Activated CD4-positive, alpha-beta memory T cell treated with anti-CD3 and anti-CD28 coated beads, Interleukin-2, amount 10 ng/mL, durations not matched to agents 7 days and 5 days (primary cell): ENCODE data around the gene RAB40C. TPM values are rescaled to one million over a fixed set of nuclear protein-coding genes. Genes with fewer than 3 reads are reported as not detected.

Experiments
- CTCF ChIA-PET: fragments of 350-600 bp; sonication (Branson Sonifier 250); formaldehyde crosslinking; loops from one replicate; lab custom pipeline; 2021; ENCODE audit warnings: antibody characterized with exemption, inconsistent platforms; lab: Charles Lee
- POLR2A ChIA-PET: fragments of 350-600 bp; sonication (Branson Sonifier 250); formaldehyde crosslinking; loops from one replicate; lab custom pipeline; 2021; ENCODE audit warnings: antibody characterized with exemption; lab: Charles Lee
- DNase-seq: peaks from one replicate; pipeline ENCODE4 v3.0.0-alpha.2; 2020
- H3K27ac Mint-ChIP-seq: one replicate; pipeline ENCODE4 v1.8.0; 2021; ENCODE audit warnings: mild to moderate bottlenecking, mixed read lengths
- H3K27me3 Mint-ChIP-seq: one replicate; pipeline ENCODE4 v1.8.0; 2021; ENCODE audit warnings: mixed read lengths
- H3K36me3 Mint-ChIP-seq: one replicate; pipeline ENCODE4 v1.8.0; 2021; ENCODE audit warnings: low read depth, mixed read lengths
- H3K4me1 Mint-ChIP-seq: one replicate; pipeline ENCODE4 v1.8.0; 2021; ENCODE audit warnings: mixed read lengths
- H3K4me3 Mint-ChIP-seq: one replicate; pipeline ENCODE4 v1.8.0; 2021; ENCODE audit warnings: mild to moderate bottlenecking, mixed read lengths
- H3K9me3 Mint-ChIP-seq: one replicate; pipeline ENCODE4 v1.8.0; 2021; ENCODE audit warnings: mixed read lengths
- total RNA-seq, 2 experiments: library from RNA; stranded (reverse); gene quantifications; one replicate each; pipeline ENCODE4 v1.2.3, GENCODE V29; 2021

The RAB40C gene
- total RNA-seq, 2 experiments from 2014 or later = 12.2 to 14.2 TPM

- DNase-seq = no peak
- no peaks in the 10 kb centered on the region for H3K36me3 Mint-ChIP-seq
- H3K4me1 Mint-ChIP-seq = peaks cover 4% of the 10 kb centered on the region
- H3K9me3 Mint-ChIP-seq = no peaks in the 10 kb centered on the region
- H3K4me3 Mint-ChIP-seq = no peak overlapping the region
- POLR2A ChIA-PET = interaction anchor here (1.2 kb wide), 1 partner anchor 41 kb away, joined by 3 read pairs; no protein-coding TSS in a partner anchor
- no peaks in the 10 kb centered on the region for H3K27me3 Mint-ChIP-seq
- H3K27ac Mint-ChIP-seq = no peak overlapping the region
- CTCF ChIA-PET = interaction anchor here (1.1 kb wide), 1 partner anchor 9 kb away, joined by 3 read pairs; no protein-coding TSS in a partner anchor
Observed at GRCh38 chr16:609316-609715, 19.4 kb downstream of the RAB40C start.

- H3K4me3 Mint-ChIP-seq = no peak overlapping the region
- H3K27me3 Mint-ChIP-seq = no peaks in the 10 kb centered on the region
- no peak for DNase-seq
- ChIA-PET POLR2A (interaction anchor here (1.2 kb wide), 1 partner anchor 42 kb away, joined by 3 read pairs; no protein-coding TSS in a partner anchor), CTCF (interaction anchor here (1.1 to 1.2 kb wide), 2 partner anchors 9 to 31 kb away, joined by 3 read pairs; no protein-coding TSS in a partner anchor)
- H3K36me3 Mint-ChIP-seq = no peaks in the 10 kb centered on the region
- H3K27ac Mint-ChIP-seq = no peak overlapping the region
- H3K9me3 Mint-ChIP-seq = no peaks in the 10 kb centered on the region
- H3K4me1 Mint-ChIP-seq = peaks cover 4% of the 10 kb centered on the region
Observed at GRCh38 chr16:609984-610383, 20.1 kb downstream of the RAB40C start.

- no peak overlapping the region for H3K27ac Mint-ChIP-seq
- no peaks in the 10 kb centered on the region for H3K36me3 Mint-ChIP-seq
- peak; percentile 47 for DNase-seq
- no peaks in the 10 kb centered on the region for H3K9me3 Mint-ChIP-seq
- POLR2A ChIA-PET = interaction anchor here (1.2 kb wide), 1 partner anchor 42 kb away, joined by 3 read pairs; no protein-coding TSS in a partner anchor
- peaks cover 4% of the 10 kb centered on the region for H3K4me1 Mint-ChIP-seq
- H3K4me3 Mint-ChIP-seq = no peak overlapping the region
- CTCF ChIA-PET = interaction anchor here (1.2 kb wide), 1 partner anchor 32 kb away, joined by 3 read pairs; no protein-coding TSS in a partner anchor
- no peaks in the 10 kb centered on the region for H3K27me3 Mint-ChIP-seq
Observed at GRCh38 chr16:610513-611381, 20.9 kb downstream of the RAB40C start.

GRCh38 chr16:615122-615521, 25.3 kb downstream of the RAB40C start:
- no peak overlapping the region for H3K27ac Mint-ChIP-seq
- H3K4me3 Mint-ChIP-seq = no peak overlapping the region
- H3K27me3 Mint-ChIP-seq = no peaks in the 10 kb centered on the region
- DNase-seq = no peak
- no peaks in the 10 kb centered on the region for H3K9me3 Mint-ChIP-seq
- H3K36me3 Mint-ChIP-seq = no peaks in the 10 kb centered on the region
- CTCF ChIA-PET = no interaction called here
- peaks cover 2% of the 10 kb centered on the region for H3K4me1 Mint-ChIP-seq
- POLR2A ChIA-PET = no interaction called here

GRCh38 chr16:616733-617586, 27.1 kb downstream of the RAB40C start:
- ChIA-PET CTCF (no interaction called here), POLR2A (no interaction called here)
- H3K36me3 Mint-ChIP-seq = no peaks in the 10 kb centered on the region
- H3K4me1 Mint-ChIP-seq = no peaks in the 10 kb centered on the region
- H3K27me3 Mint-ChIP-seq = no peaks in the 10 kb centered on the region
- H3K4me3 Mint-ChIP-seq = no peak overlapping the region
- no peaks in the 10 kb centered on the region for H3K9me3 Mint-ChIP-seq
- H3K27ac Mint-ChIP-seq = no peak overlapping the region
- DNase-seq = no peak

- H3K27me3 Mint-ChIP-seq = no peaks in the 10 kb centered on the region
- ChIA-PET POLR2A (no interaction called here), CTCF (no interaction called here)
- H3K9me3 Mint-ChIP-seq = no peaks in the 10 kb centered on the region
- no peaks in the 10 kb centered on the region for H3K4me1 Mint-ChIP-seq
- H3K27ac Mint-ChIP-seq = no peak overlapping the region
- DNase-seq = no peak
- H3K4me3 Mint-ChIP-seq = no peak overlapping the region
- no peaks in the 10 kb centered on the region for H3K36me3 Mint-ChIP-seq
Observed at GRCh38 chr16:617855-618254, 28.0 kb downstream of the RAB40C start.

GRCh38 chr16:619476-620100, 29.7 kb downstream of the RAB40C start:
- no peaks in the 10 kb centered on the region for H3K9me3 Mint-ChIP-seq
- POLR2A ChIA-PET = no interaction called here

GRCh38 chr16:620700-621525, 31.0 kb downstream of the RAB40C start:
- ChIA-PET CTCF (no interaction called here), POLR2A (no interaction called here)
- Mint-ChIP-seq H3K27me3 (no peaks in the 10 kb centered on the region), H3K36me3 (no peaks in the 10 kb centered on the region), H3K4me1 (no peaks in the 10 kb centered on the region), H3K27ac (no peak overlapping the region), H3K9me3 (no peaks in the 10 kb centered on the region), H3K4me3 (no peak overlapping the region)
- DNase-seq = no peak

More at GRCh38 chr16:619476-620100, 29.7 kb downstream of the RAB40C start:
- Mint-ChIP-seq H3K27me3 (no peaks in the 10 kb centered on the region), H3K4me3 (no peak overlapping the region), H3K27ac (no peak overlapping the region), H3K4me1 (no peaks in the 10 kb centered on the region), H3K36me3 (no peaks in the 10 kb centered on the region)
- CTCF ChIA-PET = interaction anchor here (1.0 kb wide), 1 partner anchor 21 kb away, joined by 3 read pairs; no protein-coding TSS in a partner anchor
- DNase-seq = no peak

GRCh38 chr16:621526-622105, 31.8 kb downstream of the RAB40C start:
- Mint-ChIP-seq H3K4me1 (no peaks in the 10 kb centered on the region), H3K36me3 (no peaks in the 10 kb centered on the region), H3K4me3 (no peak overlapping the region), H3K9me3 (no peaks in the 10 kb centered on the region), H3K27me3 (no peaks in the 10 kb centered on the region), H3K27ac (no peak overlapping the region)
- DNase-seq = no peak
- ChIA-PET POLR2A (no interaction called here), CTCF (no interaction called here)

- POLR2A ChIA-PET = no interaction called here
Observed at GRCh38 chr16:622920-623280, 33.0 kb downstream of the RAB40C start.

GRCh38 chr16:624526-625070, 34.7 kb downstream of the RAB40C start:
- ChIA-PET POLR2A (no interaction called here), CTCF (no interaction called here)
- Mint-ChIP-seq H3K27ac (no peak overlapping the region), H3K27me3 (no peaks in the 10 kb centered on the region), H3K4me3 (no peak overlapping the region), H3K36me3 (no peaks in the 10 kb centered on the region), H3K9me3 (no peaks in the 10 kb centered on the region), H3K4me1 (no peaks in the 10 kb centered on the region)
- DNase-seq = no peak

More at GRCh38 chr16:622920-623280, 33.0 kb downstream of the RAB40C start:
- H3K27me3 Mint-ChIP-seq = no peaks in the 10 kb centered on the region
- no peak overlapping the region for H3K27ac Mint-ChIP-seq
- H3K9me3 Mint-ChIP-seq = no peaks in the 10 kb centered on the region
- H3K36me3 Mint-ChIP-seq = no peaks in the 10 kb centered on the region
- H3K4me3 Mint-ChIP-seq = no peak overlapping the region
- DNase-seq = no peak
- no peaks in the 10 kb centered on the region for H3K4me1 Mint-ChIP-seq
- CTCF ChIA-PET = no interaction called here
